CD4-positive, alpha-beta T cell treated with Interleukin-1 beta for 1 hour (primary cell): ENCODE data around the gene ZNF24.

ENCODE experiments used
- DNase-seq, 2 donors: peaks; one replicate each; pipeline ENCODE4 v3.0.0-alpha.2; 2020 to 2022

The ZNF24 gene

GRCh38 chr18:35343936-35344735, at the start of gene ZNF24:
ZNF24 (minus strand) TSS chr18:35344420; CDS start chr18:35340650, 3,770 bp downstream.
- DNase-seq = peak; percentile 94

DNA sequence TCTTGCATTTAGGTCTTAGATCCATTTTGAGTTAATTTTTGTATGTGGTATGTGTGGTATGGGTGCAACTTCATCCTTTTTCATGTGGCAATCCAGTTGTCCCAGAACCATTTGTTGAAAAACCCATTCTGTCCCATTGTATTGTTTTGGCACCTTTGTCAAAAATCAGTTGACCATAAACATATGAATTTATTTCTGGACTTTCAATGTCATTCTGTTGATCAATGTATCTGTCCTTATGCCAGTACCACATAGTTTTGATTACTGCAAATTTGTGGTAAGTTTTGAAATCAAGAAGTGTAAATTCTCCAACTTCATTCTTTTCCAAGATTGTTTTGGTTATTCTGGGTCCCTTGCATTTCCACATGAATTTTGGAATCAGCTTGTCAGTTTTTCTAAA, 49.5 kb upstream of the ZNF24 start:
- no peak for DNase-seq

DNA sequence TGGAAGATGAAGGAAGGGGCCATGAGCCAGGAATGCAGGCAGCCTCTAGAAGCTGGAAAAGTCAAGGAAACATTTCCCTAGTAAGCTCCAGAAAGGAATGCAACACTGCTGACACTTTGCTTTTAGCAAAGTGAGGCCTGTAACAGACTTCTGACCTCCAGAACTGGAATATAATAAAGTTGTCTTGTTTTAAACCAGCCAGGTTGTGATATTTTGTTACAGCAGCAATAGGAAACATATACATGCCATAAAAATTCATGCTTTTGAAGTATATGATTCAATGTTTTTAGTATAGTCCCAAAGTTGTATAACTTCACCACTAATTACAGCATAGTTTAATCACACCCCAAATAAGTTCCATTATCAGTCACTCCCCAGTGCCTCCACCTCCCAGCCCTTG, 48.2 kb upstream of the ZNF24 start:
- no peak for DNase-seq

GRCh38 chr18:35390951-35391700, 46.9 kb upstream of the ZNF24 start:
- DNase-seq = no peak

GRCh38 chr18:35389095-35389618, 44.9 kb upstream of the ZNF24 start:
- DNase-seq = no peak

- DNase-seq = peak in 1 of 2 donors; percentile 2
Measured at GRCh38 chr18:35387152-35387571, 42.9 kb upstream of the ZNF24 start.

DNA sequence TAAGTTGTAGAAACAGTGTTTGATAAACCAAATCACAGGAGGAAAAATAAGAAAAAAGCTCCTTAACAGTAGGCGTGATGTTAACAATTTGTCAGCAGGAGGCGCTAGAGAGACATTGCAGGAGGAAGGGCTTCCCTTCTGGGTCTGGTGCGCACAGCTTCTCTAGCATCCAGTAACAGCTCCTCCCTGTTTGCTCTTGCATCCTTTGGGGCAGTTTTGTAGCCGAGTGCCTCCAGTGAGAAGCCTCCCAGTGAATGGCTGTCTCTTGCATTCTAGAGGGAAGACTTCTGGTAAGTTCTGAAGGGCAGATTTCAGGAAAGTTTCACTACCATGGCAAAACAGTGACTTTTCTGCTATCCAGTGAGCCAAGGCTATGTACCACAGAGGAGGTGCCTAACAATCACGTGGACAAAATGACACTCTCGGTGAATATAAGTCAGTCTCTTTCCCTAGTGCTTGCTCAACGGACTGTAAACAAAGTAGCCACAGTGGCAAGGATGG, 42.4 kb upstream of the ZNF24 start:
- DNase-seq = peak; percentile 66 to 75

- no peak for DNase-seq
Measured at GRCh38 chr18:35383136-35383535, 38.9 kb upstream of the ZNF24 start.

- DNase-seq = no peak
Measured at GRCh38 chr18:35379421-35379820, 35.2 kb upstream of the ZNF24 start.

GRCh38 chr18:35378574-35378896, 34.3 kb upstream of the ZNF24 start:
- DNase-seq = no peak

DNA sequence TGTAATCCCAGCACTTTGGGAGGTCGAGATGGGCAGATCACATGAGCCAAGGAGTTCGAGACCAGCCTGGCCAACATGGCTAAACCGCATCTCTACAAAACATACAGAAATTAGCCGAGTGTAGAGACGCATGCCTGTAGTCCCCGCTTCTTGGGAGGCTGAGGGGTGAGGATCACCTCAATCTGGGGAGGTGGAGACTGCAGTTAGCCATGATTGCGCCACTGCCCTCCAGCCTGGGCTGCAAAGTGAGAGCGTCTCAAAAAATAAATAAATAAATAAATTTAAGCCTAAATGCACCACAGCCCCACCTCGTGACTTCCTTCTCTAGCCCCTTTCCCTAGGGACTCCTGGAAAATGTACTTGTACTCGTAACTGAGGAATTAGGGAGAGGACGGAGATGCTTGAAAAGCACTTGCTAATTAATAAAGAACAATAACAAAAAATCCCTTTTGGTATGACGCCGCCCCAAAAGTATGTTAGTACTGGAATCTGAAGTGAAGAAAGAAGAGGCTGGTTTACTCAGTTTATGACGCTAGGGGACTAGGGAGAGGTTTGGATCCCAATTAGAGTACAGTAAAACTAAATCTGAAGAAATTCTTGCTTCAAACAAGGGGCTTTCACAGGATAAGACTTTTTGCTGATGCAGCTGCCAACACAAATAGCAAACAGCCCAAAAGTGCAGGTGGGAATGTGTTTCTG, 33.8 kb upstream of the ZNF24 start:
- DNase-seq = no peak

DNA sequence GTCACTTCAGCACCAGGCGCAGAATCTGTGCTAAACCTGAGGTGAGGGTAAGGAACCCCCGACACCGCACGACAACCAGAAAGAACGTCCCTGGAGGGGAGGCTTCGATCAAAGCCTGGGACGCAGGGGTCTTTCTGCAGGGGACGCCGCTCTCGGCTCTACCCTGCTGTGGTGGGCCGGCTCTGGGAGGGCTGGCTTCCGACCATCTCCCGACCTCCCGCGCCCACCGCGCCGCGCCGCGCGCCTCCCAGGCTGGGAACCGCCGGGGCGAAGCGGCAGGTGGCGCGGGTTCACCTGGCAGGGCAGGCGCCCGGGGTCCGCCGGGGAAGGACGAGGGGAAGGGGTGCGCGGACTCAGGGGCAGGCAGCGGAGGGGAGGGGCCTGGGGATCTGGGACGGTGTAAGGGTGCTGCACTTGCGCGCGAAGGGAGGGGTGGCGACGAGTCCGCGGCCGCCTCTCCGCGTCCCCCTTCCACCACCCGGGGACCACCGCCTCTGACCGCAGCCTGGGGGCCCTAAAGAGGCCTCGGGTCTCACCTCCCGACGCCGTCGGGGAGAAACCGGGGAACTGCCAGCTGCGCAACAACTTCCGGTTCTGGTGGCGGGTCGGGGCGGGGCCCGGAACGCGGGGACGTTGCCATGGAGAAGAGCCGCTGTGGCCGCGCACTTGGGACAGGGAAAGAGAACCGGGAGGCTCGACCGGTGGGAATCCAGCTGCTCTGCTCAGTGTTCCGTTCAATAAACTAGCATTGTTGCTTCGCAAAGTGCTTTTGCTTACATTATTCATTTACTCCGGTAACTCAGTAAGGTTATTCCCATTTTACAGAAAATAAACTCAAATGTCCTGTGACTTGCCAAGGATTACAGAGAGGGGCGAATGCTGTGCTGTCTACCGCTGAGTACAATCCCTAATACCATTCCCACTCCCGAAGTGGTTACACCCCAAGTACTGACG, 32.8 kb upstream of the ZNF24 start, which contains the start of gene ZNF396:
Gene ZNF396 (minus strand): TSS at position 596 of the 954 bp plus-strand sequence. CDS start 3,045 bp downstream, outside the sequence.
- peak; percentile 70 to 71 for DNase-seq

GRCh38 chr18:35376393-35376741, 32.1 kb upstream of the ZNF24 start:
- DNase-seq = peak; percentile 16 to 40

- no peak for DNase-seq
Measured at GRCh38 chr18:35374708-35375107, 30.5 kb upstream of the ZNF24 start.

- no peak for DNase-seq
Measured at GRCh38 chr18:35371412-35372195, 27.4 kb upstream of the ZNF24 start.

DNA sequence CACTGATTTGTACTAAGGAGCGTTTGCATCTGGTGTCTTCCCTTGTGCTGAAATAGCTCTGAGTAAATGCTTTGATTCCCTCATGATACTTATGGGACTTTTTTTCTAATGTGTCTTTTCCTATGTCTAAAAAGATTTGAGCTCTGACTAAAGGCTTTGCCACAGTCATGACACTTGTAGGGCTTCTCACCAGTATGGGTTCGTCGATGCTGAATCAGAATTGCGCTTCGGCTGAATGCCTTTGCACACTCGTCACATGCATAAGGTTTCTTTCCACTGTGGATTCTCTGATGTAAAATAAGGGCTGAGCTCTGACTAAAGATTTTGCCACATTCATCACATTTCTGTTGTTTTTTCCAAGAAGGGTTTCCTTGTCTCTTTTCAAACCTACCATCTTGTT, 24.9 kb upstream of the ZNF24 start:
- DNase-seq = no peak

DNA sequence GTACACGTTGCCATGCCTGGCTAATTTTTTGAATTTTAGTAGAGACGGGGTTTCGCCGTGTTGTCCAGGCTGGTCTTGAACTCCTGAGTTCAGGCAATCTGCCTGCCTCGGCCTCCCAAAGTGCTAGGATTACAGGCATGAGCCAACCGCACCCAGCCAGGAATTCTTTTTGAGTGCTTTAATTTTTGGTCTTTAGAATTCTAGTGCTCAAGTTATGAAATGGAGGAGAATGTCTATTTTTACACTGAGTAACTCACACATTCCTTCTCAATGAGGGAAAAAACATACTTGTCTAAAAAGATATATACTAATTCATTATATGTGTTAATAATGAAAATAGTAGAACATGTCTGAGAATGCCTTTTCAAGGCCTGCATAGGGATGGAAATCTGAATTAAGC, 24.4 kb upstream of the ZNF24 start:
- no peak for DNase-seq

DNA sequence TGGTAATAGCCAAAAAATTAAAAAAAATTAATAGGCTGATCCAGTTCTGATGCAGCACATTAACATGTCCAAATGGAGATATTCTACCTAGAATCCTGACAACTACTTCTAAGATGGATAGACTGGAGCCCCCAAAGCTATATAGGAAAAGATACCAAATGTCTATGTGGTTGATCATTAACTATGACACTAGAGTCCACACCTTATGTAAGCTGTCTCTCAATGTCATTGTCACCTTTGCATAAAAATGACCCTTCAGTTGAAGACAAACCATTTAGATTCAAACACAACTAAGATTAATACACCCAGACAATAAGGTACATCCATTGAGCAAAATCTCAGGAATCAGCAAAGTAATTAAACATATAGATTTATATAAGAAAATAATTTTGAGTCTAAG, 18.3 kb upstream of the ZNF24 start:
- DNase-seq = no peak

GRCh38 chr18:35361570-35362321, 17.5 kb upstream of the ZNF24 start:
- DNase-seq = no peak

DNA sequence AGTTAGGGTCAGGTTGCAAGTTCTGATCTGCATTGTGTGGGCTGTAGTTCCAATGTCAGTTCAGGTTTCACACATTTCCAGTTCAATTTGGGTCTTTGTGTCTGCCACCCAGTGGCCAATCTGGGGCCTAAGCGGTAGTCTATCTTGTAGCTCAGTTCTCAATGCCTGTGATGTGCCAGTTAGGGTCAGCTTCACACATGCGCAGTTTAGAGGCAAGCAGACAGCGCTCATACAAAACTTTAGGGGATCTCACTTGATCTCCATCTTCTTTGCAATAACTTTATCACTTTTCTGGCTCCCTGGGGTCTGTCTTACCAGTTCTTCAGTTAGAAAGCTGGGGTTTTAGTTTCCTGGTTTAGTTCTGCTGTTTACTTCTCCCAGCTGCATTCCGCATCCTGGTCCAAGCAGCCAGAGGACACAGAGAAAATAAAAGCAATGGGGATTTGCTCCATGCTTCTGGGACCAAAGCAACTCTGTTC, 11.0 kb upstream of the ZNF24 start:
- peak; percentile 73 to 78 for DNase-seq
